ENCODE measurements around the gene MAPK1.
"Not testable (repeated sequence)": the region's sequence is repeated elsewhere in the genome, so short reads cannot be mapped to it uniquely, and the experiment has no call there.

The MAPK1 gene

DNA sequence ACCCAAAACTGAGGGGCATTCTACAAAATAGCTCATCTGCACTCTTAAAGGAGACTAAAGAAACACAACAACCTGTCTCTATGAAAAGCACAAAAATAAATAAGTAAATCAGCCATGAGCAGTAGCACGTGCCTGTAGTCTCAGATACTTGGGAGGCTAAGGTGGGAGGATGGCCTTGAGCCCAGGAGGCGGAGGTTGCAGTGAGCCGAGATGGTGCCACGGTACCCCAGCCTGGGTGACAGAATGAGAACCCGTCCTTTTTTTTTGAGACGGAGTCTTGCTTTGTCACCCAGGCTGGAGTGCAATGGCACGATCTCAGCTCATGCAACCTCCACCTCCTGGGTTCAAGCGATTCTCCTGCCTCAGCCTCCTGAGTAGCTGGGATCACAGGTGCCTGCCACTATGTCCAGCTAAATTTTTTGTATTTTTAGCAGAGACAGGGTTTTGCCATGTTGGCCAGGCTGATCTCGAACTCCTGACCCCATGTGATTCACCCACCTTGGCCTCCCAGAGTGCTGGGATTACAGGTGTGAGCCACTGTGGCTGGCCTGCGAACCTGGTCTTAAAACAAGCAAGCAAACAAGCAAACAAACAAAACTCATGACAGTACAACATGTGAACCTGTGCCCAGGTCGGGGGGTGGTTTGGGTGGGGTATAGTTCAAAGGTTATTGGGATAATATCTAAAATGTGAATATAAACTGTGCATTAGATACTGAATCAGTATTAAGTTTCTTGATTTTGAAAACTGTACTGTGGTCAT lies 76.4 kb downstream of the MAPK1 start:
- not testable (repeated sequence) for DNase-seq (ENCODE audit: low read depth)

GRCh38 chr22:21790359-21790758 lies 77.1 kb downstream of the MAPK1 start:
- DNase-seq (ENCODE audit: low read depth) = no peak

GRCh38 chr22:21787565-21787964 lies 79.9 kb downstream of the MAPK1 start:
- not testable (repeated sequence) for DNase-seq (ENCODE audit: low read depth)

DNA sequence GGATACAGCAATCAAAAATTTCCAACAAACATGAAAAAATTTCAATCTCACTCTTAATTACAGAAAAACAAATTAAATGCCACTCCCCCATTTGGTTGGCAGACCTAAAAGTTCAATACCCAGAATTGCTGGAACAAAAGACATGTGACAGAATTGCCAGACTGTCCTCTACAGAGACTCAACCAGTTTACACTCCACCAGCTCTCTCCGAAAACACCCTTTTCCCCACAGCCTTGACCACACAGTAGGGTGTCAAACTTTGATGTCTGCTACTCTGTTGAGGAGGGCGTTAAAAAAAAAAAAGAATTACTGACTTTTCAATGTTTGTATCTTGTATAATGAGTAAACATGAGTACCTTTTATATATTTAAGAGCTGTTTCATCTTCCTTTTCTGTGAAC lies 87.2 kb downstream of the MAPK1 start:
- no peak for DNase-seq (ENCODE audit: low read depth)

DNA sequence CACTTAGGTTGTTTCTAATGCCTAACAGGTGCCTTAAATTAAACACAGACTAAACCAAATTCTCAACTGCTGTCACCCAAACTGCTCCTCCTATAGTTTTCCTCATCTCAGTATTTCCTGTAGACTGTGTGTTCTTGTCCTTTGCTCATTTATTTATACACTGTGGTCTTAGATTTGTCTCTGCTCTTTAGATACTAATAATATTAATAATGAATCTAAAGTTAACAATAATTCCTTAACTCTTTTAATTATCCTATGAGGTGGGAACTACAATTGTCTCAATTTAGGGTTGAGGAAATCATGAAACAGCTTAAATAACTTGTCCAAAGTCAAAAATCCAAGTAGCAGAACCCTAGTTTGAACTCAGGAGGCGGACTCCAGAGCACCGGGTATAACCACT lies 88.0 kb downstream of the MAPK1 start:
- DNase-seq (ENCODE audit: low read depth) = no peak

DNA sequence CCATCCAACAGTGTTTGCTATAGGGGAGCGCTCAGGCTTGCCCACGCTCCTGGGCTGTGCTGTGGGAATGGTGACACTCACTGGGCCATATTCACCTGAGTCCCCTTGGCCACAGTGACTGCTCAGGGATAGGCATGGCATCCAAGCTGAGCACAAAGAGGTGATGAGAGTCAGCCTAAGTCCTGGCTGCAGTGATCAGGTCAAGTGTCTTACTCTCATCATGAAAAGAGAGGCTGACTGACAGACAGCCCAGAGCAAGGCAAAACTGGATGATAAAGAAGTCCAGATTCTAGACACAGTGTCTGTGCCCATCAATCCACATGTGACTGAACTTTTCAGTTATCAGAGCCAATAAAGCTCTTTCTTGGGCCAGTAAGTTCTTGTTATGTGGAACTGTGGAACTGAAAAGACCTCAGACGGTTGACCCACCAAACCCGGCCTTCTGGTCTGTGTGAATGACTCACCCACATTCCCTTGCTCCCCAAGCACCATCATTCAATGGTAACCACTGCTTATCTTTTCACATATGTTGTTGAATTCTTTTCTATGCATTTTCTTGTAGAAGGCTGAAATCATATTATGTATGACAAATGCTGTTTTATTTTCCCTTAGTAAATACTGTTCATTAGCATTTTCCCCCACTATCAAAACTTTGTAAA lies 88.6 kb downstream of the MAPK1 start:
- DNase-seq (ENCODE audit: low read depth) = no peak

- DNase-seq (ENCODE audit: low read depth) = no peak
These were observed 95.8 kb downstream of the MAPK1 start for GRCh38 chr22:21771631-21771976.

DNA sequence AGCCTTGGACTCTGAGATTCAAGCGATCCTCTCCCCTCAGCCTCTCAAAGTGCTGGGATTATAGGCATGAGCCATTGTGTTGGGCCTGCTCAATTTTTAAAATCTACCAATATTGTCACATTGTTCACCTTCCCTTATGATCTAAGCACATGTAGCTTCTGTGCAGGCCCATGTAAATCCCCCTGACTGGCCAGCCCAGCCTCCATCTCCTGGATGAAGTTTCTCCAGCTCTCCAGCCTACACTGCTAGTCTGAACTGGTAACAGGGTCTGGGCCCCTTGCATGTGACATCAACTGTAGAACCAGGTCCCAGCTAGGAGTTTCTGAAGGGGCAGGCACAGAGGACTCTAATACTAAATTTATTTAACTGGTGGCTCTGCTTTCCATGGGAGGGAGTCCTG lies 99.0 kb downstream of the MAPK1 start:
- no peak for DNase-seq (ENCODE audit: low read depth)

GRCh38 chr22:21766691-21767462 lies 100.6 kb downstream of the MAPK1 start:
- peak; percentile 5 for DNase-seq (ENCODE audit: low read depth)

DNA sequence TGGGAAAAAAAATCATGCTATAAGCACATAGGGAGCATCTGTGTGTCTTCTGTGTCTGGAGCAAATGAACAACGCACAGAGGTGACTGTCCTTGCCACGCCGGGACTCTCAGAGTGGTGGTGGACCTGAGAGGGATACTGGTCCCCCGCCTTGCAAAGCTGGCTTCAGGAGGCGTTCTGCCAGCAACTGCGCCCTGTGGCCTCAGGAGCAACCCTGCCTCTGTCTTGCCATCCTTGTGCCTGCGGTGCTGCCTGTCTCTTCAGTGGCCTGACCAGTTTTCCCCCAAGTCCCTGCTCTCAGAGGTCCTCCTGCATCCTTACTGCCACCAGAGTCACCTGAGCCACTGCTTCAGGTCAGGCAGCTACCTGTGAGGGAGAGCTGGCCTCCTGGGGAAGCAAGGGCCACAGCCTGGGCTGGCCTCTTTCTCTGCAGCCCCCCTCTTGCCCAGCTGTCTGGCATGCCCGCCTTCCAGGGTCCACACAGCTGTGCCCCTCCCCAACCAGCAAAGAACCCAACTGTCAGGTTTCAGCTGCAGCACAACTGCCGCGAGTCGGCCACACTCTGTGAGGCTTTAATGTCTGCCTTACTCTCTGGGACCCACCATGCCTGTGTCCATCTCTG lies 101.4 kb downstream of the MAPK1 start:
- no peak for DNase-seq (ENCODE audit: low read depth)

DNA sequence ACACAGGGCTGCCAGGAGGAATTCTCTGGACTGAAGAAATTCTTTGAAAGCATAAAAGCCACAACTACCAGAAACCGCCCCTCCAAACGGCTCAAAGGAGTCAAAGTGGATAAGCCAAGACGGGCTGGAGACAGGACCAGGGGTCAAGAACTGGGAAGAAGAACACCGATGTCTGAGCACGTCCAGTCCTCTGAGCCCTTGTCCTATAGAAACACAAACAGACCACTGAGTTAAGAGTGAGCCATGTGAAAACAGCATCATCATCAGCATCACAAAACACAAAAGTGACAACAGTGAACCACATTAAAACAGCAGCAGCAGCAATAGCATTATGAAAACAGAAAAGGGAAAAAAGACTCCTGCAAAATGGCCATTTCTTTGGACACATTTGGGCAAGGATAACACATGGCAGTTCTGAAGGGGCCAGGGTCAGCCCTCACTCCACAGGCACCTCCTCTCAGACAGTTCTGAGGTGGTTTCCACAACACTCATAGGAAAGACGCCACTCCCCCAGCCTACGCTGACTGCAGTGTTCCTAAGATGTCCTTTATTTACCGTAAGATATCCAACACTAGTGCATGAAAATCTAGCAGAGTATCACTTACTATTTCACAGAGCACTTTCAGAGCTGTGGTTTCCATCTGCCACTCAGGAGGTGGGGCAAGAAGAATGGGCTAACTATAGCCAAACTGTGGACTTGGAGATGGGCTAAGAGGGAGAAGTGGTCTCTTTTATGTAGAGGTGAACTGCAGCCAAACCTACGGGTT lies 103.2 kb downstream of the MAPK1 start:
- DNase-seq (ENCODE audit: low read depth) = no peak

- DNase-seq (ENCODE audit: low read depth) = no peak
These were observed 104.5 kb downstream of the MAPK1 start for GRCh38 chr22:21762712-21763581.

DNA sequence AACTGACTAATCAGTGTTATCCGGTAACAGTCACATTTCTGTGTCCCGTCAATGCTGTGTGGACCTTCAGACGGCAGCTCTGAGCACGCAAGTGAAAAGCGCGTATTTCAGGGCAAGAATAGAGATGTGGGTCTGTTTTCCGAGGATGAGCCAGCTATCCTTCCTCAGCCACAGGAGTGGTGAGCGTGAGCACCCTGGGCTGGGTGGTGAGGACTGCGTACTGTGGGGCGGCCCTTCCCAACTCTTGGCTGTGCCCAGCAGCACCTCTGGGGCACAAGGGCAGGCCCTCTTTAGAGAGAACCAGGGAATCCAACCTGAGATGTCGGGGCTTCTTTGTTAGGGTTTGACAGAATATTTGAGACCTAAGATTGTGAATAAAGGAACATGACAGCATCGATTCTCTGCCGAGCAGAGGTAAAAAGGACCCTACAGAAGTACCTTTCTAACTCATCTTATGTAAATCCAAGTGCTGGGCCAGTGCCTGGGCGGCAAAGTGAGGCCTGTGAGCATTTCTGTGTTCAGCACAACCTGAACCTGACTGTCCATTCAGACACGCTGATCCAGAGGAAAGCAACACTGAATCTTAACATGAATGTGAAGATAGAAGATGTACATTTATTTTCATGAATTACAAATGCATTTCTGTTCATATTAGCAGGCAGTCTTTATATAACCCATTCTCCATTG lies 105.3 kb downstream of the MAPK1 start:
- DNase-seq (ENCODE audit: low read depth) = no peak

DNA sequence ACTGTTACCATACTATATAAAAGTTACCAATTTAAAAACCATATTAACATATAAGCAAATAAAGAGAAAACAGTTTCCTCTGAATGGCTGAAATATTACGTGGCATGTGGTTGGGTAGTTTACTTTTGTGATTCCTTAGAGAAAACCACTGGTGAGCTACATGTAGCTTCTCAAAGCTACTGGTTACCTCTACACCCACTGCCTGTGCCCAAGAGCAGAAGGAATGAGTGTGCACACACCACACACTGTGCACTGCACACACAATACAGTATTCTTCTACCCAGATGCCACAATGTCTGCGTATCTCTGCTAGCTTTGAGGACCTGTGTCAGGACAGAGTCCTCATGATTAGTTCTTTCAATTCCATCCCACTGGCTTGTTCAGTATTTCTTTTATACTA lies 106.4 kb downstream of the MAPK1 start:
- DNase-seq (ENCODE audit: low read depth) = no peak

GRCh38 chr22:21760640-21761039 lies 106.8 kb downstream of the MAPK1 start:
- DNase-seq (ENCODE audit: low read depth) = no peak

GRCh38 chr22:21759646-21760376 lies 107.6 kb downstream of the MAPK1 start:
- DNase-seq (ENCODE audit: low read depth) = no peak

DNA sequence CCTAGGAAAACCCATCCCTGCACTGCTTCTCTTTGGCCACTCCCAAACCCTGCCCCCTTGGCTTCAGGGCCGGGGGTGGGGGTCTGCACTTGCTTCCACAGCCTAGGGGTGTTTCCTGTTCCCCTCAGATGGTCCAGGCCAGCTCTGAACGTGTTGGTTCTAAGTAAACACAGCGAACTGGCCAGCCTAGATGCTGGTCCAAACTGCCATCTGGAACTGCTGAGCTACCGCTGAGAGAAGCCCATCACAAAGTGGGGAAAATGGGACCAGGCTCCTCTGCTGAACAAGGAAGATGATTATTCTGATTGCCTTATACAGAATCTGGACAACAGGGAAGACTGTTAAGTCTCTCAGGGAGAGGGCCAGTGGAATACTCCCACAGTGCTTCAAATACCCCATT lies 108.4 kb downstream of the MAPK1 start:
- no peak for DNase-seq (ENCODE audit: low read depth)

- no peak for DNase-seq (ENCODE audit: low read depth)
These were observed 109.2 kb downstream of the MAPK1 start for GRCh38 chr22:21758091-21758864.

- DNase-seq (ENCODE audit: low read depth) = no peak
These were observed 111.6 kb downstream of the MAPK1 start for GRCh38 chr22:21755851-21756284.

All from T-helper 22 cell (primary cell).